HG02981 (cell line): ENCODE data around the gene NBL1.

Experiments
- ATAC-seq: cut with Tn5 transposase; IDR thresholded peaks from one replicate; pipeline ENCODE4 v1.9.1; 2021; ENCODE audit warnings: mild to moderate bottlenecking, moderate library complexity; ENCODE audit not compliant: unreplicated experiment

Gene NBL1

DNA sequence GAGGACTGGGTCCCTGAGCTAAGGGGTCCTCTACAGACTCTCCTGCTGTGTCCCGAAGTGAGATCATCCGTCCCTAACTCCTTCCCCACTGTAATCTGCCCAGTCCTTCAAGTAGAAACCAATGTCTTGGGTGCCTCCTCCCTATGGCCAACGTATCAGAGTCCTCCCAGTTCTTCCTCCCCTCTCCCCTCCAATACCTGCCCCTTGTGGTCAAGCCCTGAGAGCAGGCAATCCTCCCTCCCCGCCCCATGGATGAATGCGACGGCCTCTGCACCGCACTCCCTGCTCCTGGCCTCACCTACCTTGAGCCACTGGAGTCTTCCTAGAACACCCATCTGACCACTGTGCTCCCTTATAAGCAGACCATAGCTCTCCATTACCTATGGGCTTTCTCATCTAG is 51.7 kb downstream of the NBL1 start:
- ATAC-seq: no peak

GRCh38 chr1:19696820-19697219 is 52.7 kb downstream of the NBL1 start:
- no peak for ATAC-seq

DNA sequence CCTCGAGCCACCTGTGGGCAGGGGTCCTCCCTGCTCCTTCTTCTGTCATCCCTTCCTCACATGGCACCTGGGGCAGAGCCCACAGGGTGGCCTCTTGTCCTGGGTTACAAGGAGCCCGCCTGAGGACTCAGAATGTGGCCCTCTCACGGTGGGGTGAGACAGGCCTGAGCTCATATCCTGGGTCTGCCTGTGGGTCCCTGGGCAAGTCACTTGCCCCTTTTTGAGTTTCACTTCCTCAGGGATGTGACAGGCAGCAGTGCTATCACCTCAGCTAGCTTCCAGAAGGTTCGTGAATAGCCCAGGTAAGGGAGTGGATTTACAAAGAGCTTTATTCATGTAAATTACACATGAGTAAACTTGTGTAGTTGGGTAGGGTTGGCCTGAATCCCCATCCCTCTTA is 54.1 kb downstream of the NBL1 start:
- no peak for ATAC-seq

GRCh38 chr1:19700079-19700777 is 56.1 kb downstream of the NBL1 start:
- no peak for ATAC-seq

GRCh38 chr1:19703280-19703679 is 59.2 kb downstream of the NBL1 start:
- no peak for ATAC-seq

GRCh38 chr1:19704247-19705113 is 60.4 kb downstream of the NBL1 start:
- ATAC-seq: no peak

DNA sequence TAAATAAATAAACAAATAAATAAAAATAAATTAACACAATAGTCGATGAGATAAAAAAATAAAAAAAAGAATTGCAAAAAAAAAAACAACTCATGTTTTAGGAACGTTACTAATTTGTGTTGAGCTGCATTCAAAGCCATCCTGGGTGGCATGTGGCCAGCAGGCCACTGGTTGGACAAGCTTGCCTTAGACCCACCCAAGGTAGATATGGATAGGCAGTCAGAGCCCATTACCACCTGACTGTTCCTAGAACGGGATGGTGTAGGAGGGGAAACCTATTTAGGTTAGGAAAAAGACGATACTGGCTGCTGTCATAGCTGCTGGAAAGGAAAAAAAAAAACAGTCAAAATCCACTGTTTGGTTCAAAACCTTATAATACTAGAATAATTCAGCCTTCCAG is 61.4 kb downstream of the NBL1 start:
- no peak for ATAC-seq

DNA sequence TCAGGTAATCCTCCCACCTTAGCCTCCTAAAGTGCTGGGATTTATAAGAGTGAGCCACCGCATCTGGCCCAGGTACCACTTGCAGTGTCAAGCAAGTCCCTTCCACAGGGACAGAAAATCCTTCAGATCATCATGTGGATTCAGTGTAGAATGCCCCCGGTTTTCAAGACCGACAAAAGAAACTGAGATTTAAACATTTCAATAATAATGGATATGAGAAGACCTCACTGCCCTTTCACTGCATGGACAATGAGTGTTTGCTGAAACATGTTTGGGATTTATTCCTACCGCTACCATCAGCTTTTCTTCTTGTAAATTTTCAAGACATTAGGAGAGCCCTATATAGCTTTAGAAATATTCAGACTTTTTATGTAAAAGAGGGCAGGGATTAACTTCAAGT is 62.0 kb downstream of the NBL1 start:
- ATAC-seq: no peak
